ENCODE data around the gene MGAT4B. TPM values are rescaled to one million over a fixed set of nuclear protein-coding genes. Genes with fewer than 3 reads are reported as not detected.

The MGAT4B gene
- polyA plus RNA-seq, 2 of the 4 experiments (the other 2 are of a cell fraction) = 57.4 to 166 TPM

DNA sequence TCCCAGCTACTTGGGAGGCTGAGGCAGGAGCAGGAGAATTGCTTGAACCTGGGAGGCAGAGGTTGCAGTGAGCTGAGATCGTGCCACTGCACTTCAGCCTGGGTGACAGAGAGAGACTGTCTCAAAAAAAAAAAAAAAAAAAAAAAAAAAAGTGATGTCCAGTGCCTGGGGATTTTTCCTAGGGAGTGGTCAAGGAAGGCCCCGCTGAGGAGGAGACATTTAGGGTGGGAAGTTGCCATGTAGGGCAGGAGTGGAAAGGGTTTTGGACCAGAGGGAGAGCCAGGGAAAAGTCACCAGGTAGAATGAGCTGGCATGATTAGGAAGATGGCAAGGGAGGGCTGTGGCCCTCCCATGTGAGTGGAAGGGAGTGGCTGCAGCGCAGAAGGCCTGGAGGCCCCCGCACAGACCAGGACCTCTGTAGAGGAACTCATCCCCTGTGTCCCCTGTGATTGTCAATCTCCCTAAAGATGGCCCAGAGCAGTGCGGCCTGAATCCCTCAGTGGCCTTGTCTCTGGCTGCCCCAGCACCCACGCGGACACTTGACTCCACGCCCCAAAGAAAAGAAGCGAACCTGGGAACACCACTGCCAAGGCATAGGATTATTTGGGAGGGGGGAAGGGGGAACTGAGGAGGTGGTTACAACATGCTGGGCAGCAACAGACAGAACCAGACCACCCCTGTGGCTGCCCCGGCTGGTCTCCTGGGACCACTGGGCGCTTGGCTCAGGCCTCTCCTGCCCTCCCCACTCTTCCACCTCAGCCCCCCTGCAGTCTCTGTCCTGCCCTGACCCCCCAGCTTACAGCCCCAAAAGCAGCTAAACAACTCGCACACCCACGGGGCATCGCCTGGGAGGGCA lies 11.5 kb upstream of the MGAT4B start:
- POLR2A ChIA-PET = interaction anchor here (1.0 kb wide), 1 partner anchor 11 kb away, joined by 4 read pairs; no protein-coding TSS in a partner anchor
- Histone ChIP-seq H3K4me2 (peak overlapping the region; percentile 96), H3K4me1 (peaks cover 37% of the 10 kb centered on the region), H3K4me3 (peak overlapping the region; percentile 19; the same call in 2 of the 3 replicates), H3K9me3 (no peaks in the 10 kb centered on the region), H3K27ac (peak overlapping the region; percentile 95 to 98)
- TF ChIP-seq RFX5 (IDR thresholded peaks at IDR 0.05) (no peak), FOSB (CRISPR knock-in tag; IDR thresholded peaks at IDR 0.05) (0 out of 2 replicates have a peak, but pooled peaks have one; percentile 31), TP53 (CRISPR knock-in tag; IDR thresholded peaks at IDR 0.05) (peak; percentile 27; the same call in 1 of the 2 replicates), JUNB (IDR thresholded peaks at IDR 0.05) (no peak)
- CTCF ChIA-PET = interaction anchor here (3.1 to 4.8 kb wide), 3 partner anchors 16 to 55 kb away, joined by 8 to 27 read pairs (median 12); no protein-coding TSS in a partner anchor
- ATAC-seq (peak; percentile 0; a peak in 3 of 6 replicates), FAIRE-seq (no peak), DNase-seq (ENCODE audit: low read depth in 1 of 2, low spot score in 1 of 2) (no peak)
- WGBS (ENCODE audit: missing lambda C conversion rate) = 61% methylated on average over 9 of the region's 14 CpGs

DNA sequence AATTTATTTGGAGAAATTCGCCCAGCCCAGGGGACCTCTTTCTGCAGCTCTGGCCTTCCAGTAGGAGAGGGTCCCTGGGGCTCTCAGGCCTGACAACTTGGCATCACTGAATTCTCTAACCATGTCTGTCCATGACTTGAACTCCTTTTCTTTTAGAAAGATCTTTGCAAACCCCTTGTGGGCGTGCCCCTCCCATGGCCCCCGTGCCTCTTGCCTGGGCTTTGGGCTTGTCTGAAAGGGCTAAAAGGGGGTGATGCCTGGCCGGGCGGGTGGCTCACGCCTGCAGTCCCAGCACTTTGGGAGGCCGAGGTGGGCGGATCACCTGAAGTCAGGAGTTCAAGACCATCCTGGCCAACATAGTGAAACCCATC lies 10.8 kb upstream of the MGAT4B start:
- ChIA-PET CTCF (interaction anchor here (3.6 kb wide), 1 partner anchor 20 kb away, joined by 12 read pairs; no protein-coding TSS in a partner anchor), POLR2A (no interaction called here)
- peak overlapping the region; percentile 95 to 98; a peak in 4 of 6 replicates for H3K27ac ChIP-seq
- FAIRE-seq (no peak), DNase-seq (ENCODE audit: low read depth in 1 of 2, low spot score in 1 of 2) (no peak), ATAC-seq (no peak)
- peaks cover 30% of the 10 kb centered on the region for H3K4me1 ChIP-seq
- no peaks in the 10 kb centered on the region for H3K9me3 ChIP-seq
- H3K4me2 ChIP-seq = peak overlapping the region; percentile 96; the same call in 1 of the 3 replicates
- WGBS (ENCODE audit: missing lambda C conversion rate) = 89% methylated on average over 8 of the region's 8 CpGs
- H3K4me3 ChIP-seq = no peak overlapping the region
- TF ChIP-seq RFX5 (IDR thresholded peaks at IDR 0.05) (no peak), PHF8 (IDR thresholded peaks at IDR 0.05; ENCODE audit: borderline replicate concordance, low read depth) (no peak), JUNB (IDR thresholded peaks at IDR 0.05) (no peak), HOXA7 (CRISPR knock-in tag; IDR thresholded peaks at IDR 0.05) (no peak)

DNA sequence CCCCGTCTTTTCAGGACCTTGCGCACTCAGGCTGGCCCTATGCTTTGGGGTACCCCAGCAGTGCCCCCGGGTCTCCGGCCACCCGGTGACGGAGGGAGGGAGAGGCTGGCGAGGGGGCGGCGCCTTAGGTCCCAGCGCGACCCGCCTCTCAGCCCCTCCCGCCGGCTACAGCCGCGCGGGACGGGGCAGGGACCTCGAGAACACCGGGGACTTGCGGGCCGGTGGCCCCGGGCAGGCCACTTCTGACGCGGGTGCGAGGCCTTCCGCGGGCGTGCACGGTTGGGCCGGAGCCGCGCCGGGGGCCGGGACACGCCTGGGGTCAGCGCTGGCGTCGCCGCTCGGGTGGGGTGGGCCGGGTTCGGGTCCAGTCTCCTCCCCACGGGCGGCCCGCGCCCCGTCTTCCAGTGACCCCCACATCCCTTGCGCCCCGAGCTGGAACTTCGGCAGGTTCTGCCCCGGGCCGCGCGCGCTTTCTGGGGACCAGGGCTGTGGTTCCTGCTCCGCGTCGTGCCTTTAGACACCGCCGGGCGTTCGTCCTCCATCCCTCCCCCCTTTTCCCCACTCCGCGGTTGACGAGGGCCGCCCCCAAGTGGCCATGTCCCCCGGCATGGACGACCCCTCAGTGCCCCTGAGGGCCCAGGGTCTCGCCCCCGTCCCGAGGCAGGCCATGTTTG lies 10.3 kb upstream of the MGAT4B start:
- H3K27ac ChIP-seq = peak overlapping the region in 1 of 2 experiments; percentile 98; a peak in 4 of 6 replicates
- TF ChIP-seq, protein P1, sequence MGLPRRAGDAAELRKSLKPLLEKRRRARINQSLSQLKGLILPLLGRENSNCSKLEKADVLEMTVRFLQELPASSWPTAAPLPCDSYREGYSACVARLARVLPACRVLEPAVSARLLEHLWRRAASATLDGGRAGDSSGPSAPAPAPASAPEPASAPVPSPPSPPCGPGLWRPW (IDR thresholded peaks at IDR 0.05) = no peak
- TF ChIP-seq NFE2L2 (conservative IDR thresholded peaks at IDR 0.05; ENCODE audit: low read length) = no peak
- TF ChIP-seq EP300 (IDR thresholded peaks at IDR 0.05) = no peak
- TF ChIP-seq, protein P2, sequence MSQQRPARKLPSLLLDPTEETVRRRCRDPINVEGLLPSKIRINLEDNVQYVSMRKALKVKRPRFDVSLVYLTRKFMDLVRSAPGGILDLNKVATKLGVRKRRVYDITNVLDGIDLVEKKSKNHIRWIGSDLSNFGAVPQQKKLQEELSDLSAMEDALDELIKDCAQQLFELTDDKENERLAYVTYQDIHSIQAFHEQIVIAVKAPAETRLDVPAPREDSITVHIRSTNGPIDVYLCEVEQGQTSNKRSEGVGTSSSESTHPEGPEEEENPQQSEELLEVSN (IDR thresholded peaks at IDR 0.05; ENCODE audit: borderline replicate concordance, low read depth) = no peak
- no peak for TF ChIP-seq POLR2A (IDR thresholded peaks at IDR 0.05; ENCODE audit: low read length)
- CTCF ChIA-PET = interaction anchor here (1.4 to 3.6 kb wide), 4 partner anchors 15 to 54 kb away, joined by 3 to 12 read pairs (median 6); no protein-coding TSS in a partner anchor
- POLR2A ChIA-PET = no interaction called here
- no peak for DNase-seq (ENCODE audit: low read depth in 1 of 2, low spot score in 1 of 2)
- 95% methylated on average over 26 of the region's 72 CpGs for WGBS (ENCODE audit: missing lambda C conversion rate)
- FAIRE-seq = no peak
- H3K4me2 ChIP-seq = no peak overlapping the region
- peaks cover 30% of the 10 kb centered on the region for H3K4me1 ChIP-seq
- H3K9me3 ChIP-seq = no peaks in the 10 kb centered on the region
- ATAC-seq = no peak
- H3K4me3 ChIP-seq = no peak overlapping the region

DNA sequence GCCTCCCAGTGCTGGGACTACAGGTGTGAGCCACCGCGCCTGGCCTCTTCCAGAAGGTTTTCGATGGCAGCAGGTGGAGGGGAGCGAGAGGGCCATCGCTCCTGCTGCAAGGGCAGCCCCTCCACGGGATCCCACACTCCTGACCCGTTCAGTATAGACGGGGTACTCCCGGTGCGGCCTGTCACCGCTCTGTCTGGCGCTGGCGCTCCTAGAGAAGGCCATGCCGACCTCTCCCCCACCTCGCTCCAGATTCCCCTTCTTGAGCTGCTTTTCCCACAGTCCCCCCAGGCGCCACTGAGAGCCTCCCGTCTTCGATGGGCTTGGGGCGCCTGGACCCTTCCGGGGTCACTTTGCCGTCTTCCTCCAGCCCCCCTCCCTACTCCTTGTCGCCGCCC lies 9.7 kb upstream of the MGAT4B start:
- ChIA-PET CTCF (interaction anchor here (1.4 to 3.6 kb wide), 4 partner anchors 15 to 54 kb away, joined by 3 to 12 read pairs (median 6); no protein-coding TSS in a partner anchor), POLR2A (no interaction called here)
- Histone ChIP-seq H3K4me3 (no peak overlapping the region), H3K4me2 (no peak overlapping the region), H3K9me3 (no peaks in the 10 kb centered on the region), H3K4me1 (peaks cover 30% of the 10 kb centered on the region), H3K27ac (no peak overlapping the region)
- no peak for DNase-seq (ENCODE audit: low read depth in 1 of 2, low spot score in 1 of 2)
- 95% methylated on average over 17 of the region's 23 CpGs for WGBS (ENCODE audit: missing lambda C conversion rate)
- no peak for TF ChIP-seq RFX5 (IDR thresholded peaks at IDR 0.05)
- TF ChIP-seq, protein P3, sequence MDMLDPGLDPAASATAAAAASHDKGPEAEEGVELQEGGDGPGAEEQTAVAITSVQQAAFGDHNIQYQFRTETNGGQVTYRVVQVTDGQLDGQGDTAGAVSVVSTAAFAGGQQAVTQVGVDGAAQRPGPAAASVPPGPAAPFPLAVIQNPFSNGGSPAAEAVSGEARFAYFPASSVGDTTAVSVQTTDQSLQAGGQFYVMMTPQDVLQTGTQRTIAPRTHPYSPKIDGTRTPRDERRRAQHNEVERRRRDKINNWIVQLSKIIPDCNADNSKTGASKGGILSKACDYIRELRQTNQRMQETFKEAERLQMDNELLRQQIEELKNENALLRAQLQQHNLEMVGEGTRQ (IDR thresholded peaks at IDR 0.05) = no peak
- no peak for TF ChIP-seq POLR2A (IDR thresholded peaks at IDR 0.05; ENCODE audit: low read length)
- no peak for TF ChIP-seq MAFK (IDR thresholded peaks at IDR 0.05; ENCODE audit: partially characterized antibody)
- TF ChIP-seq ZC3H11A (IDR thresholded peaks at IDR 0.05) = no peak
- FAIRE-seq = no peak
- ATAC-seq = no peak
